Stimulated activated CD4-positive, alpha-beta T cell treated with anti-CD3 and anti-CD28 coated beads, Interleukin-2, amount 100 ng/mL, for 24 hours (primary cell): ENCODE data around the gene OR2T3.
"Not testable (repeated sequence)": the region's sequence is repeated elsewhere in the genome, so short reads cannot be mapped to it uniquely, and the experiment has no call there.

Experiments
- DNase-seq, 2 donors: peaks; one replicate each; pipeline ENCODE4 v3.0.0-alpha.2; 2020

Gene OR2T3

GRCh38 chr1:248473051-248473450 lies at the start of gene OR2T3:
OR2T3 (plus strand) TSS chr1:248473351; CDS start chr1:248473351, 0 bp downstream.
- not testable (repeated sequence) for DNase-seq

DNA sequence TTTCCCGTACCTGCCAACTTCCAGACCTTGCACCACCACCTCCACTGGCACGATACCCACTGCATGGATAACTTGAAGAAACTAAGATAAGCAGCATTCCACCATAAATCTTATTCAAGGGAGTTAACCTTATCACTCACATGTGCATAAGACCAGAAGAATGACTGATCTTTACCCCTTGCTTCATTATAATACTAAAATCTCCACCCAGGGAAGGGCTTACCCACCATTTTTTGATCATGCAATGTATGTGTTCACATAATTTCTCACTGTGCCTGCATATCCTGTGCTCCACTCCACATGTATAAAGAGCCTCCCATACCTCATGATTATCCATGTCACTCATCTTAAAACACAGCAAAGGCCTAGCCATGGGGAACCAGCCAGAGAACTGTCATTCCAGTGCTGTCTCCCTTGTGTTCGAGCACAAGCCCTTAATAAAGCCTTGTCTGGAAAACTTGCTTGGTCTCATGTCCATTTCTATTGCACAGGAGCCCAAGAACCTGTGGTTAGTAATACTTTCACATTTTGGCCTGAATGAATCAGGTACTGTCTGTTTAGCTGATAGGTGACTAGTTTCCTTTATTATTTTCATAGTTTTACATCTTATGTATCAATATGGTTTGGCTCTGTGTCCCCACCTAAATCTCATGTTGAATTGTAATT lies 45.5 kb upstream of the OR2T3 start:
- not testable (repeated sequence) for DNase-seq

GRCh38 chr1:248428192-248428533 lies 45.0 kb upstream of the OR2T3 start:
- not testable (repeated sequence) for DNase-seq

DNA sequence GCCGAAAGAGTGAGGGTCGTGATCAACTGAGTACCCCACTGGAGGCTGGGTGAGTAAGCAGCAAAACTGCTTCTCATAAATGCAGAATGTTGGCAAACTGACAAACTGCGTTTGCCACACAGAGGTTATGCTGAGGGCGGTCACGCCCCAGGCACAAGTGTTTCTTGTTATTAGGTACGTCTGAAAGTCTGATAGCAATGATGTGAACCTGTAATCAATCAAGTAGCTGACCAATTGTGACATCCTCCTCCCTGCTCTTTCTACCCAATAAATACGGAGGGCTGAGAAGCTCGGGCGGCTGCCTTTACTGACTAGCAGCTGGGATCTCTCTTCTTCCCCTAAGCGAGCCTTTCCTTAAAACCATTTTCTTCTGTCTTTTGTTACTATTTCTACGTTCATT lies 41.5 kb upstream of the OR2T3 start:
- not testable (repeated sequence) for DNase-seq

GRCh38 chr1:248432201-248432600 lies 41.0 kb upstream of the OR2T3 start:
- not testable (repeated sequence) for DNase-seq

DNA sequence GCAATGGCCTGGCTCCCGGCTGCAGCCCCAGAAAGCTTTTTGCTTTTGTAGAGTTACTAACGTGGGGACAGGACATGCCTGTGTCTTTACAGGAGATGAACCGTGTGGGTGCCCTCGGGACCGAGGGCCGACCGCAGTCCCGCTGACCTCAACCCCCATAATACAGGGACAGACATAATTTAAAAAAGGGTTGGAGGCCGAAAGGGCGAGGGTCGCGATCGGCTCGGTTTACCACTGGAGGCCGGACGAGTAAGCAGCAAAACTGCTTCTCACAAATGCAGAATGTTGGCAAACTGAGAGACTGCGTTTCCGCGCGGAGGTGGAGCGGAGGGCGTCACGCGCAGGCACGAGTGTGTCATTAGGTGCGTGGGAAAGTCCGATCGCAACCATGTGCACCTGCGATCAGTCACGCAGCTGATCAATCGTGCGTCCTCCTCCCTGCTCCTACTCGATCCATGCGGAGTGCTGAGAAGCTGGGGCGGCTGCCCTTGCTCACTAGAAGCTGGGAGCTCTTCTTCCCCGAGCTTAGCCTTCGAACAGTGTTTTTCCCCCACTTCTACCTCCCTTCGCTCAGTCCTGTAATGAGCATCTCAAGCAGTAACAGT lies 39.2 kb upstream of the OR2T3 start:
- DNase-seq: not testable (repeated sequence)

DNA sequence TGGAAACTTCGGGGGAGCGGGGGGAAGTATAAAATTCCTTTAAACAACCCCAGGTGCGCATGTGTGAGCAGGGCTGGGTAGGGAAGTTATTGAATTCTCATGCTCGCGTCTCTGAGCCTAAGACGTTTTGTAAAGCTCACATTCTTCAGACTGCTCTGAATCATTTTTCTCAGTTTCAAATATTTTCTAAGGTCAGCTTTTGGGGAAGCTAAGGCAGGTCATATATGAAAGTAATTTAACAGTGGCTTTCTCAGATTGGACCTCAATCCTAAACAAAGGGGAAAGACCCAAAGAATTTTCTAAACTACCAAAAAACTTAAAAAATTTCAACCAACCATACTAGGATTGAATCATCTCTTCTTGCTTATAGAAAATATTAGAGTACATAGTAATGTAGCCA lies 38.2 kb upstream of the OR2T3 start:
- DNase-seq: not testable (repeated sequence)

DNA sequence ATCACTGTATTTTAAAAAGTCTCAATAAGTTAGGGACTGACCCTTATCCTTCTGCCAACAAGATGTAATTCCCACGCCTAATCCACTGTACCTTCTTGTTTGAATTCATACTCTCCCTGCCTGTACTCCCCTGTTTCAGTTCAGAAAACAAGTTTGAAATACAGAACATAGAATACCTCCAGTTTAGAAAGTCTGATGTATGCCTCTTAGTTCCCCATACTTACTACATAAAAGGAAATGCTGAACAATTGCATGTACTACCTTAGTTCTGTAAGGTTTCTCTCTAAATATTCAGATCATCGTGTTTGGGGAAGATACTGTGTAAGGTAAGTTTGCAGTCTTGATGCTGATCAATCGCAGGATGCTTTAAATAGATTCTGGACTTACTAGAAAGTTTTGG lies 36.8 kb upstream of the OR2T3 start:
- DNase-seq: not testable (repeated sequence)

DNA sequence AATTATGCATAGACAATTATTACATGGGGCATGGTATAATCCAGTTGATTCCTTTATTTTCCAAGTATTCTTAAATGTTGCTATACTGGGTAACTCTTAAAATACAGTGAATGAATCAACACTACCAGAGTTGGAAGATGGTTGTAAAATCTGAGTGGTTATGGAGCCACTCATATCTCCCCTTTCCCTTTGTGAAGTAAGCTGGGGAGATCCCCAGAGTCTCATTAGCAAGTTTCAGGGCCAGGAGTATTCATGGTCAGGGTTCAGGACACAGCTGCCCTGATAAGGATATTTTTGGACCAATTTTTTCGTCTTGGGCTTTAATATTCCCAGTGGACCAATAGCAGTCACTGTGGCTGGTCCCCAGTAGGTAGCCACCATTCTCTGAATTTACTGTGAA lies 34.5 kb upstream of the OR2T3 start:
- not testable (repeated sequence) for DNase-seq

- not testable (repeated sequence) for DNase-seq
These were observed 33.9 kb upstream of the OR2T3 start for GRCh38 chr1:248439283-248439682.

DNA sequence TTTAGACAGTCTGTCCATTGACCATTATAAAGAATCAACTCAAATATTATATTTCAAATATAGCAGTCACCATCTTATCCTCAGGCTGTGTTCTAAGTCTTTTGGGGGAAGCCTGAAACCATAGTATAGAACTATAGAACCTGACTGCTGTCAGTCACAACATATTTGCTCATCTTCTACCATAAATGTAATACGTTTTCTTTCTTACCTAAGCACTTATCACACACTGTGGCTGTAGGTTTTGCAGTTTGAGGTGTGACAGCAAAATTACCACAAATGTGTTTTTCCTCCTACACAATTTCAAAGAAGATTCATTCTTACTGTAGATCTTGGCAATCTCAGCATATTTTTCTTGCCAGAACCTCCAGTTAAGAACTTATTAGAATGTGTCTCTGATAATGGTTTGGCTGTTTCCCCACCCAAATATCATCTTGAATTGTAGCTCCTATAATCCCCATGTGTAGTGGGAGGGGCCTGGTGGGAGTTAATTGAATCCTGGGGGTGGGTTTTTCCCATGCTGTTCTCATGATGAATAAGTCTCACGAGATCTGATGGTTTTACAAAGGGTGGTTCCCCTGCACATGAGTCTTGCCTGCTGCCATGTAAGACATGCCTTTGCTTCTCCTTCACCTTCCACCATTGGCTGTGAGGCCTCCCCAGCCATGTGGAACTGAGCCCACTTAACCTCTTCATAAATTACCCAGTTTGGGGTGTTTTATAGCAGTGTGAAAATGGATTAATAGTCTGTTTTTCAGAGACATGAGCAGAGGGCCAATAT lies 30.5 kb upstream of the OR2T3 start:
- DNase-seq: not testable (repeated sequence)

GRCh38 chr1:248444603-248445002 lies 28.5 kb upstream of the OR2T3 start:
- not testable (repeated sequence) for DNase-seq

DNA sequence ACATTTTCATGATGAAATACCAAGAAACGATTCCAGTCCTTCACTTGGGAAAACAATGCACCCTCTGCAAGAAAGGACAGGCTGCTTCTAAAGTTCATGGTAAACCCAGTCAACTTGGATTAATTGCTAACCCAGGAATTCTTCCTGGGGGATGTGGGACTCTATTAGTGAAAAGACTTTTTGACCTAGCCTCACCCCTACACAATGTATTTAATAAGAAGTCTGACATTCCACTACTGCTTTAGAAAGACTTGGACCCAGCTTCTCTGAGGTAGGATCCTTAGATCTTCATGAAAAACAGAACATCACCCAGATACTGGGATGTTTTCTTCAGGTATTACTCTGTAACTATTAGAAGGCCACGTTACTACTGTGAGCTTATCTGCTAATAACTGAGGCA lies 27.8 kb upstream of the OR2T3 start, which contains the start of gene OR2T2:
OR2T2 (plus strand) TSS at position 239 of the 400 bp plus-strand sequence. CDS start 7,161 bp downstream, outside the sequence.
- DNase-seq: not testable (repeated sequence)

DNA sequence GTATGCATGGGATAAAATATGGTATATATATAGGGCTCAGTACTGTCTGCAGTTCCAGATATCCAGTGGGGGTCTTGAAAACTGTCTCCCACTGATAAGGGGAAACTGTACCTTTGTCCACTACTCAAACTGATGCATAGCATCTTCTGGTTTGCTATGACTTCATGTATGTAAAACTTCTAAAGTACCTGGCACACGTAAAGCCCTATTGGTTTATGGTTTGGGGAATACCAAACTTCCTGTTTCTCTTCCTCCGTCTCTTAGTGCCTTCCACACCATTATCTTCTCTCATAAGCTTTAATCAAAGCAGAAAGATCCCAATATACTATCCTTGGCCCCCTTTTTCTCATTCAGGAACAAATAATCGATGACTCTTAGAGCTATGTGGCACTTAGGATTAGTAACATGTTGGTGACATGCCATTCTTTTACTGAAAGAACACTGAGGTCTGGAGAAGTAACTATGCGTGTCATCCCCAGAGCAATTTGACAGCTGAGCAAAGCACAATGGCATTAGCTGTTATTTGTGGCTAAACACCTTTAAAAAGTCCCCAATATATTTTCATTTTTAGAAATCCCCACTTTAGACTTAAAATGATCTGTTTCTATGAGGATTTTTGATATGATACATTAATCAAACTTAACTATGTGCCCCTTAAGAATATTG lies 24.6 kb upstream of the OR2T3 start:
- DNase-seq: not testable (repeated sequence)

- not testable (repeated sequence) for DNase-seq
These were observed 23.2 kb upstream of the OR2T3 start for GRCh38 chr1:248449821-248450465.

GRCh38 chr1:248450466-248451145 lies 22.5 kb upstream of the OR2T3 start:
- not testable (repeated sequence) for DNase-seq

DNA sequence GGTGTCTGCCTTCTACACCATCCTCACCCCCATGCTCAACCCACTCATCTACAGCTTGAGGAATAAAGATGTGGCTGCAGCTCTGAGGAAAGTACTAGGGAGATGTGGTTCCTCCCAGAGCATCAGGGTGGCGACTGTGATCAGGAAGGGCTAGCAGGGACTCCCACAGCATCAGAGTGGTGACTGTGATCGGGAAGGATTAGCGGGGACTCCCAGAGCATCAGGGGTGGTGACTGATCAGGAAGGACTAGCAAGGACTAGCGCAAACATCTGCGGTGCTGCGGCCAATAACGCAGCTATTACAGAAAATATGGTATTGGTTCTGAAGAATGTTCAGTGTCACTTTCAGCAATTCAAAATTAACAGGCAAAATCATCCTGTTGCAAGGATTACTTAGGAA lies 19.5 kb upstream of the OR2T3 start:
- not testable (repeated sequence) for DNase-seq

DNA sequence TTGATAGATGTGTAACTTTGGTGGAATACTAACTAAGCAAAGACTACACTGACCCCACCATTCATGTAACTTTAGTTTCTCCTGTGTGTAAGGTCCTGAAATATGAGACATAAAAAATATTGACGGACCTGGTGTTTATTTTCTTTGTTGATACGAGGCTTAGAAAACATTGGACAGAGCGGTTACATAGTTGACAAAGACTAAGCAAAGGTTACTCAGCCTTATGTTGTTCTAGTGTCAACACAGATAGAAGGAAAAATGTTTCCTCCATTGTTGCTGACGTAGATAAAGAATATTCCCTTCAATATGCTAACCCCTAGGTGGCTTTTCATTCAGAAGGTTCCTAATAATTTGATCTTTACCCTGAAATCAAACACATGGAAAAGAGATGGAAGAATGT lies 18.1 kb upstream of the OR2T3 start:
- DNase-seq: not testable (repeated sequence)

- not testable (repeated sequence) for DNase-seq
These were observed 16.5 kb upstream of the OR2T3 start for GRCh38 chr1:248456635-248457034.

GRCh38 chr1:248459117-248459516 lies 14.0 kb upstream of the OR2T3 start:
- DNase-seq: not testable (repeated sequence)

DNA sequence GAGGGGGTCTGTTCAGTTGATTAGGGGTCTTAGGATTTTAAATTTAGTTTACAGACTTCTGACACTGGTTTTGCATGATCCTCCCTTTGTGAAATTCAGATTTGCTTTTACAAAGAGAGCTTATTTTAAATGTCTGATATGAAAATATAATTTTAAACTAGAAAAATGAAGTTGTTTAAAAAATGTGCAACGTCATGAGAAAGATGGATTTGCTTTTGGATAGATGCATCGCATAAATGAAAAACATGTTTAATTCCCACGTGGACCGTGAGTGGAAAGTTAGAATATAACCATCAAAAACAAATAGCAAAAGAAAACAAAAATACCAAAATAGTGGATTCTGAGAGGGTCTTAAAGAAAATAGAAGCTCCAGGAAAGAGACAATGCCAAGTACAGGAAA lies 2.0 kb upstream of the OR2T3 start:
- no peak for DNase-seq

DNA sequence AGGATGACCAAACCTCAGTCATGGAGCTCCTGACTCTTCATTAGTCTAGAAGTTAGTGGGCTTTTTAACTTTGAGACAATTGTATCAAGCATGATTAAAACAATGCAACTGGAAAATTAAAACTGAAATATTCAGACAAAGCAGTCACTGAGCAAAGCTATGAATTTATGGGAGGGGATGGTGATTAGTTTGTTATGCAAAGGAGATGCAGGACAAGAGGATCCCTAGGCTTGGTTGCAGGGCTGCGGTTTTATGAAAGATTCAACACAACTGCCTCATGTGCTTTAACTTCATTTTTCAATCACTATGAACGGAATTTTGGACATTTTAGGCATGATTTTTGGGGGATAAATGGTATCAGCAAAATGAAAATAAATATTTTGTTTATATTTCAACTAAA lies 1.0 kb upstream of the OR2T3 start:
- DNase-seq: not testable (repeated sequence)
